HEK293T (cell line): ENCODE measurements around the gene BTBD9.

Experiments
- ARNT ChIP-seq: fragments of 450-650 bp; IDR thresholded peaks from 2 replicates; pipeline ENCODE4 v1.6.1; 2017; ENCODE audit warnings: mild to moderate bottlenecking
- BHLHE40 ChIP-seq: fragments of 450-650 bp; IDR thresholded peaks from 2 replicates; pipeline ENCODE4 v1.6.1; 2016; ENCODE audit warnings: mild to moderate bottlenecking, moderate library complexity, borderline replicate concordance
- FOXM1 ChIP-seq: fragments of 450-650 bp; IDR thresholded peaks from 2 replicates; pipeline ENCODE4 v1.6.1; 2017; ENCODE audit warnings: mild to moderate bottlenecking, borderline replicate concordance
- HDGF ChIP-seq: fragments of 450-650 bp; IDR thresholded peaks from 2 replicates; pipeline ENCODE4 v1.6.1; 2017; ENCODE audit warnings: antibody characterized with exemption, borderline replicate concordance
- NFRKB ChIP-seq: fragments of 450-650 bp; IDR thresholded peaks from 2 replicates; pipeline ENCODE4 v1.6.1; 2016; ENCODE audit warnings: mild to moderate bottlenecking, moderate library complexity

DNA sequence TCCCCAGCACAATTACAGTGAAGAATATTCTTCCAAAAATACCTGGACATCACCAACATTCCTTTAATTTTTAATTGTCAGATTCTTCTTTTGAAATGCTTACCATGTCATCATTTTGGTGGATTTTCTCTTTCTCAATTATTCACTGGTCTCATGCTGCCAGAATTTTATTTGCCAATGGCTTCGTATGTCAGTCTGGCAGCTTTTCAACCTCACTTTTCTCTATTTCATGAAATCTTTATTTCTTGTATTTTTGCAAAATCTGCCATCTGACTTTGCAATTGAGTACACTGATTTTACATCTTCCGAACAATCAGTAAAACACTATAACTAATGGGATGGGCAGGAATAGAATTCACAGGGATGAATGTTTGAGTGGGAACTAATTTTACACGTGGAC is 84.1 kb downstream of the BTBD9 start:
- TF ChIP-seq ARNT (no peak), BHLHE40 (no peak), HDGF (no peak), NFRKB (no peak), FOXM1 (no peak)
